IMR-90 (cell line): ENCODE data around the gene GNG12. TPM values are rescaled to one million over a fixed set of nuclear protein-coding genes. Genes with fewer than 3 reads are reported as not detected.

ENCODE experiments used
- ATAC-seq: fragments of 200-7000 bp; cut with Tn5 transposase; 2 replicates; pipeline ENCODE4 v1.9.1; 2020; ENCODE audit warnings: low read depth, mild to moderate bottlenecking, moderate library complexity
- BruUV-seq: library from RNA; stranded (reverse); fragments of 400-500 nt; replicated peaks from 2 replicates; lab custom pipeline; 2021; lab: Mats Ljungman, UMichigan
- CTCF ChIA-PET: fragments of 300-600 bp; formaldehyde crosslinking; extraction: SDS; loops from one replicate; lab custom pipeline; 2021; ENCODE audit warnings: antibody characterized with exemption; lab: Yijun Ruan, JAX
- POLR2A ChIA-PET: fragments of 300-600 bp; sonication (Branson Sonifier 250); formaldehyde crosslinking; loops from one replicate; lab custom pipeline; 2022; ENCODE audit warnings: antibody characterized with exemption; ENCODE audit not compliant: unreplicated experiment; lab: Charles Lee
- DNase-seq: peaks from one replicate; pipeline ENCODE4 v3.0.0; 2013
- H2AFZ ChIP-seq: replicated peaks from 2 replicates; pipeline ENCODE3; 2013; ENCODE audit warnings: low read length, mild to moderate bottlenecking; ENCODE audit not compliant: poor library complexity
- H2AK5ac ChIP-seq: 2 replicates; pipeline ENCODE4 v1.6.1; 2013; ENCODE audit warnings: low read depth, low read length, inconsistent platforms
- H2AK9ac ChIP-seq: replicated peaks from 2 replicates; pipeline ENCODE3; 2013; ENCODE audit warnings: mild to moderate bottlenecking, low read depth, low read length, moderate library complexity; ENCODE audit not compliant: poor library complexity
- H2BK120ac ChIP-seq: 2 replicates; pipeline ENCODE4 v1.6.1; 2013; ENCODE audit warnings: low read depth, low read length, inconsistent platforms
- H2BK15ac ChIP-seq: 3 replicates; pipeline ENCODE4 v1.6.1; 2013; ENCODE audit warnings: low read depth, low read length, inconsistent platforms
- H2BK20ac ChIP-seq: 2 replicates; pipeline ENCODE4 v1.6.1; 2013; ENCODE audit warnings: low read depth, mild to moderate bottlenecking, inconsistent platforms, low read length, moderate library complexity
- H2BK5ac ChIP-seq: 2 replicates; pipeline ENCODE4 v1.6.1; 2013; ENCODE audit warnings: mild to moderate bottlenecking, low read depth, low read length, inconsistent platforms; ENCODE audit not compliant: poor library complexity, severe bottlenecking
- H3K14ac ChIP-seq: replicated peaks from 2 replicates; pipeline ENCODE4 v1.6.1; 2013; ENCODE audit warnings: low read depth, low read length, inconsistent platforms
- H3K18ac ChIP-seq: 2 replicates; pipeline ENCODE4 v1.6.1; 2013; ENCODE audit warnings: low read depth, low read length, control low read depth
- H3K23ac ChIP-seq: 2 replicates; pipeline ENCODE4 v1.6.1; 2013; ENCODE audit warnings: low read depth, low read length, inconsistent platforms
- H3K27ac ChIP-seq: 2 replicates; pipeline ENCODE4 v1.5.1; 2013; ENCODE audit warnings: mild to moderate bottlenecking, control low read depth, low read length; ENCODE audit not compliant: insufficient read depth
- H3K27me3 ChIP-seq: 2 replicates; pipeline ENCODE4 v1.6.1; 2013; ENCODE audit warnings: low read length; ENCODE audit not compliant: control insufficient read depth, insufficient read depth
- H3K36me3 ChIP-seq: 2 replicates; pipeline ENCODE4 v1.6.1; 2013; ENCODE audit warnings: low read length, mixed read lengths; ENCODE audit not compliant: control insufficient read depth, insufficient read depth
- H3K4ac ChIP-seq: 2 replicates; pipeline ENCODE4 v1.6.1; 2013; ENCODE audit warnings: low read depth, low read length, inconsistent platforms
- H3K4me1 ChIP-seq: 2 replicates; pipeline ENCODE4 v1.6.1; 2013; ENCODE audit warnings: low read length, mixed read lengths; ENCODE audit not compliant: control insufficient read depth, insufficient read depth
- H3K4me2 ChIP-seq: 2 replicates; pipeline ENCODE4 v1.6.1; 2013; ENCODE audit warnings: low read depth, mild to moderate bottlenecking, control low read depth, low read length, moderate library complexity
- H3K4me3 ChIP-seq: 2 replicates; pipeline ENCODE4 v1.5.1; 2013; ENCODE audit warnings: low read depth, mild to moderate bottlenecking, control low read depth, low read length, moderate library complexity; ENCODE audit not compliant: insufficient read depth
- H3K56ac ChIP-seq: 2 replicates; pipeline ENCODE4 v1.6.1; 2013; ENCODE audit warnings: low read length, inconsistent platforms; ENCODE audit not compliant: insufficient read depth; ENCODE audit errors: extremely low read depth
- H3K79me1 ChIP-seq, 2 experiments: 2 replicates each; pipeline ENCODE4 v1.6.1; 2013; ENCODE audit warnings: low read length in 2 of 2, inconsistent platforms in 1 of 2, low read depth in 1 of 2
- H3K9ac ChIP-seq: 2 replicates; pipeline ENCODE4 v1.6.1; 2013; ENCODE audit warnings: low read depth, low read length, control low read depth
- H3K9me1 ChIP-seq: 2 replicates; pipeline ENCODE4 v1.6.1; 2013; ENCODE audit warnings: low read length, inconsistent platforms; ENCODE audit not compliant: insufficient read depth
- H3K9me3 ChIP-seq: 2 replicates; pipeline ENCODE4 v1.6.1; 2013; ENCODE audit warnings: low read length; ENCODE audit not compliant: control insufficient read depth, insufficient read depth
- H4K20me1 ChIP-seq: 2 replicates; pipeline ENCODE4 v1.6.1; 2013; ENCODE audit warnings: low read length, inconsistent platforms; ENCODE audit not compliant: insufficient read depth
- H4K5ac ChIP-seq: 2 replicates; pipeline ENCODE4 v1.6.1; 2013; ENCODE audit warnings: mild to moderate bottlenecking, low read depth, low read length, control low read depth
- H4K8ac ChIP-seq, 2 experiments: 2 replicates each; pipeline ENCODE4 v1.6.1; 2013; ENCODE audit warnings: low read depth in 2 of 2, low read length in 2 of 2, control low read depth in 1 of 2, inconsistent platforms in 1 of 2
- H4K91ac ChIP-seq: 2 replicates; pipeline ENCODE4 v1.6.1; 2013; ENCODE audit warnings: low read depth, low read length, inconsistent platforms; ENCODE audit not compliant: insufficient read depth
- CEBPB ChIP-seq: IDR thresholded peaks from 2 replicates; pipeline ENCODE4 v1.6.1; 2012; ENCODE audit warnings: low read depth, low read length, improper control_type of control experiment
- FOS ChIP-seq: fragments of 150-350 bp; IDR thresholded peaks from 2 replicates; pipeline ENCODE4 v1.6.1; 2016; ENCODE audit warnings: low read depth, low read length
- MXI1 ChIP-seq: IDR thresholded peaks from 2 replicates; pipeline ENCODE4 v1.6.1; 2012; ENCODE audit warnings: low read depth, mild to moderate bottlenecking, low read length, moderate library complexity, borderline replicate concordance
- RAD21 ChIP-seq: IDR thresholded peaks from 2 replicates; pipeline ENCODE4 v1.6.1; 2012; ENCODE audit warnings: low read length, improper control_type of control experiment
- SMC3 ChIP-seq: fragments of 150-350 bp; IDR thresholded peaks from 2 replicates; pipeline ENCODE4 v1.6.1; 2016; ENCODE audit warnings: low read depth, mild to moderate bottlenecking, antibody characterized with exemption, low read length, moderate library complexity
- WGBS, 2 experiments: methylation state at CpG; one replicate each; pipeline versions ENCODE4 v1.1.5 to v1.1.7; 2013; ENCODE audit warnings: missing lambda C conversion rate in 2 of 2; ENCODE audit not compliant: insufficient read length in 1 of 2; ENCODE audit errors: extremely low coverage in 2 of 2; 5-methylcytosine and 5-hydroxymethylcytosine counted together
- dilution Hi-C: fragments of 300-500 bp; cut with HindIII; formaldehyde crosslinking; loops from one replicate; pipeline ENCODE4 v1.14.3; 2018; ENCODE audit warnings: low sequenced_read_pairs; ENCODE audit not compliant: unreplicated experiment
- in situ Hi-C: fragments of 300-500 bp; cut with MboI; formaldehyde crosslinking; loops from 3 replicates; pipeline ENCODE4 v1.14.3; 2019; ENCODE audit warnings: low sequenced_read_pairs, inconsistent platforms, mixed read lengths
- intact Hi-C: fragments of 100-400 bp; cut with micrococcal nuclease; formaldehyde crosslinking; loops from 2 replicates; pipeline ENCODE4 v1.10.0; 2022
- polyA plus RNA-seq, 3 experiments: library from polyadenylated mRNA; depleted of rRNA; stranded (reverse); fragments of >200 nt; gene quantifications; 2 replicates each; pipeline ENCODE4 v1.2.3, GENCODE V29; 2012; ENCODE audit warnings: low replicate concordance in 1 of 3
- total RNA-seq: library from RNA; depleted of rRNA; stranded (reverse); fragments of >200 nt; gene quantifications from 2 replicates; pipeline ENCODE4 v1.2.3, GENCODE V29; 2012

GNG12 gene
- total and polyA plus RNA-seq, 2 of the 4 experiments (the other 2 are of a cell fraction): 92.3 to 132 TPM

DNA sequence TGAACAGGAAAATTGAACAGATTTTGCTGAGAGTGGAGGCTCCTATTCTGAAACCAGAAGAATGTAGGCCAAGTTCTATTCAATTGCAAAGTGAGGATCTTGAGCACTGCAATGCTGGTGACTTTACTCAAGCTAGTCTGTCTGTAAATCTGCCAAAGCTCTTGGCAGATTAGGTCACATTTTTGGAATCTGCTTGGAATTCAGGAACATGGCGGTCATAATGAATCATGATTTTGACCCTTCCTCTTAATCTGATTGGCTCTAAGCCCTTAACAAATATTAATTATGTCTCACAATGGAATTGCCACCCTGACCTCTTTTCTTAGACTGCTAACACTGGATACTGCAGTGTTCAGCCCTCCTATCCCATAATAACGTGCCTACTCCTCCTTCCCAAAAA is 7.2 kb upstream of the GNG12 start:
- Histone ChIP-seq H2BK20ac (peak overlapping the region; percentile 76), H3K14ac (peak overlapping the region; percentile 72; the same call in 1 of the 2 replicates), H4K91ac (peak overlapping the region; percentile 61; the same call in 1 of the 2 replicates), H3K4me1 (peaks cover 10% of the 10 kb centered on the region), H2BK120ac (peak overlapping the region; percentile 87), H3K23ac (peak overlapping the region; percentile 75; the same call in 1 of the 2 replicates), H3K4me3 (no peak overlapping the region), H3K27me3 (no peaks in the 10 kb centered on the region), H4K8ac (peak overlapping the region; percentile 45 to 74; a peak in 3 of 4 replicates), H3K36me3 (no peaks in the 10 kb centered on the region), H3K56ac (no peak overlapping the region), H3K79me1 (0 out of 4 replicates have a peak, but pooled peaks cover 0 to 3% of the 10 kb centered on the region in 2 experiments), H2AK9ac (no peak overlapping the region), H2BK15ac (peak overlapping the region; percentile 6; the same call in 1 of the 3 replicates), H3K9me1 (peaks cover 4% of the 10 kb centered on the region), H3K9me3 (no peaks in the 10 kb centered on the region), H3K4ac (peak overlapping the region; percentile 73; the same call in 1 of the 2 replicates), H4K5ac (peak overlapping the region; percentile 13; the same call in 1 of the 2 replicates), H3K4me2 (no peak overlapping the region; the same call in 1 of the 2 replicates), H3K27ac (no peak overlapping the region), H4K20me1 (no peaks in the 10 kb centered on the region), H2BK5ac (peak overlapping the region; percentile 95), H2AK5ac (0 out of 2 replicates have a peak overlapping the region, but pooled peaks have one; percentile 55), H3K9ac (no peak overlapping the region; the same call in 1 of the 2 replicates), H2AFZ (no peak overlapping the region), H3K18ac (peak overlapping the region; percentile 78; the same call in 1 of the 2 replicates)
- dilution Hi-C loops (no loop called here), in situ Hi-C loops (loop anchor here (10.0 kb wide), 1 partner anchor 306 kb away; no protein-coding TSS in a partner anchor), intact Hi-C loops (no loop called here)
- no TSS peak for BruUV-seq
- TF ChIP-seq CEBPB: peak; percentile 23; the same call in 1 of the 2 replicates
- no peak for TF ChIP-seq MXI1
- TF ChIP-seq SMC3: no peak
- TF ChIP-seq RAD21: no peak
- peak; percentile 28; the same call in 1 of the 2 replicates for TF ChIP-seq FOS
- ATAC-seq (peak; percentile 79), DNase-seq (peak; percentile 94)
- no CpG with 5 or more reads among the region's 2 CpGs for WGBS, 2 experiments
- ChIA-PET CTCF (interaction anchor here (0.9 to 1.3 kb wide), 2 partner anchors 74 to 80 kb away, joined by 3 read pairs; no protein-coding TSS in a partner anchor), POLR2A (no interaction called here)
